Nephron progenitor cell (in vitro differentiated cells): ENCODE data around the gene TRIB2.
A peak's percentile ranks its signal among the peaks of the same experiment; 100 is the strongest.

Experiments used
- DNase-seq: peaks from one replicate; pipeline ENCODE4 v3.0.0; 2021
- H3K27ac Mint-ChIP-seq: 2 replicates; pipeline ENCODE4 v1.8.0; 2021; ENCODE audit warnings: mild to moderate bottlenecking, moderate library complexity, mixed read lengths
- H3K27me3 Mint-ChIP-seq: 2 replicates; pipeline ENCODE4 v1.8.0; 2021; ENCODE audit warnings: mild to moderate bottlenecking, low read depth, mixed read lengths; ENCODE audit not compliant: poor library complexity
- H3K36me3 Mint-ChIP-seq: 2 replicates; pipeline ENCODE4 v1.8.0; 2021; ENCODE audit warnings: low read depth, mixed read lengths
- H3K4me1 Mint-ChIP-seq: 2 replicates; pipeline ENCODE4 v1.8.0; 2021; ENCODE audit warnings: mixed read lengths
- H3K4me3 Mint-ChIP-seq: 2 replicates; pipeline ENCODE4 v1.8.0; 2021; ENCODE audit warnings: mild to moderate bottlenecking, moderate library complexity, mixed read lengths
- H3K9me3 Mint-ChIP-seq: 2 replicates; pipeline ENCODE4 v1.8.0; 2021; ENCODE audit warnings: mild to moderate bottlenecking, moderate library complexity, mixed read lengths
- TF ChIP-seq, protein P1 (sequence below): fragments of 200-600 bp; sonication (generic); IDR thresholded peaks from 2 replicates; pipeline ENCODE4 v1.5.0; 2021; ENCODE audit warnings: antibody characterized with exemption

Gene TRIB2

GRCh38 chr2:12742891-12743290 is 26.2 kb downstream of the TRIB2 start:
- H3K4me1 Mint-ChIP-seq, result no peaks in the 10 kb centered on the region
- H3K36me3 Mint-ChIP-seq, result peaks cover 52% of the 10 kb centered on the region
- H3K4me3 Mint-ChIP-seq, result no peak overlapping the region
- no peaks in the 10 kb centered on the region for H3K27me3 Mint-ChIP-seq
- DNase-seq, result no peak
- TF ChIP-seq, protein P1, sequence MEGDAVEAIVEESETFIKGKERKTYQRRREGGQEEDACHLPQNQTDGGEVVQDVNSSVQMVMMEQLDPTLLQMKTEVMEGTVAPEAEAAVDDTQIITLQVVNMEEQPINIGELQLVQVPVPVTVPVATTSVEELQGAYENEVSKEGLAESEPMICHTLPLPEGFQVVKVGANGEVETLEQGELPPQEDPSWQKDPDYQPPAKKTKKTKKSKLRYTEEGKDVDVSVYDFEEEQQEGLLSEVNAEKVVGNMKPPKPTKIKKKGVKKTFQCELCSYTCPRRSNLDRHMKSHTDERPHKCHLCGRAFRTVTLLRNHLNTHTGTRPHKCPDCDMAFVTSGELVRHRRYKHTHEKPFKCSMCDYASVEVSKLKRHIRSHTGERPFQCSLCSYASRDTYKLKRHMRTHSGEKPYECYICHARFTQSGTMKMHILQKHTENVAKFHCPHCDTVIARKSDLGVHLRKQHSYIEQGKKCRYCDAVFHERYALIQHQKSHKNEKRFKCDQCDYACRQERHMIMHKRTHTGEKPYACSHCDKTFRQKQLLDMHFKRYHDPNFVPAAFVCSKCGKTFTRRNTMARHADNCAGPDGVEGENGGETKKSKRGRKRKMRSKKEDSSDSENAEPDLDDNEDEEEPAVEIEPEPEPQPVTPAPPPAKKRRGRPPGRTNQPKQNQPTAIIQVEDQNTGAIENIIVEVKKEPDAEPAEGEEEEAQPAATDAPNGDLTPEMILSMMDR, result no peak
- H3K27ac Mint-ChIP-seq, result peak overlapping the region; percentile 82
- H3K9me3 Mint-ChIP-seq, result peaks cover 4% of the 10 kb centered on the region

- Mint-ChIP-seq H3K4me1 (peaks cover 15% of the 10 kb centered on the region), H3K4me3 (no peak overlapping the region), H3K27me3 (no peaks in the 10 kb centered on the region), H3K9me3 (peaks cover 11% of the 10 kb centered on the region), H3K36me3 (no peaks in the 10 kb centered on the region), H3K27ac (no peak overlapping the region)
- TF ChIP-seq, protein P1, result no peak
- DNase-seq, result no peak
Measured at GRCh38 chr2:12750166-12750905, 33.6 kb downstream of the TRIB2 start.

DNA sequence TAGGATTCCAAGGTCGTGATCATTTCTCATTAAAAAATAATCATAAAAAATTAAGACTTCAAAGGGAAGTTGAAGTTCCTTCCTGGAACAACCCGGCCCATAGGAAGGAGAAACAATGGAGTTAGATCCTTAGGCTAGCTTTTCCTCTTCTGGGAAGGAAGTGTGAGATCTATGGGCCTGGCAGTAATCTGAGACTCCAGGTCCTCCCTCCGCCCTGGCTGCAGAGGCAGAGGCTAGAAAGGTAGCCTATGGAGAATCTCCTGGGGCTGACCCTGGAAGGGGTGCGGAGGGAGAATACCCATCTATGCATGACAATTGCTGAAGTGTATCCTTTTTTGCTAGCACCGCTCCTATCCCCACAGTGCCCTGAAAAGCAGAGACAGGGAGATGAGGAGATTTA is 37.9 kb downstream of the TRIB2 start:
- Mint-ChIP-seq H3K9me3 (no peaks in the 10 kb centered on the region), H3K36me3 (no peaks in the 10 kb centered on the region), H3K4me1 (peaks cover 30% of the 10 kb centered on the region), H3K4me3 (no peak overlapping the region), H3K27ac (no peak overlapping the region), H3K27me3 (no peaks in the 10 kb centered on the region)
- TF ChIP-seq, protein P1, result no peak
- DNase-seq, result peak; percentile 31

DNA sequence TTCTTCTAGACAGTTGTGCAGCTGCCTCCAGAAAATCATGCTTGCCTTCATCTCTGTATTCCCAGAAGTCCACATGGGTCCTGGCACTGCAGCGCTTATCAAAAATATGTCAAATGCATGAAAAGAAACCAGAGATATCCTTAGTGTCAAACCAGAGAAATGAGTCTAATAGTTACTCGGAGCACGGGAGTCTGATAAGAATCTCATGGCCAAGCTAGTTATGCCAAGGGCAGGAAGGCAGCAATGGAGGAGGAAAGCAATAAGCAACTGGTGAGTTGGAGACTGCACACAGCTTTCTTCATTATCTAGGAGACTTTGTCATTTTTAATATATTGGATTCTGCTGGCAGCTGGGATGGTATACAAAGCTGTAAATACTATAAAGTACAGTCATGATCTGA is 38.6 kb downstream of the TRIB2 start:
- no peak overlapping the region for H3K4me3 Mint-ChIP-seq
- TF ChIP-seq, protein P1, result no peak
- H3K36me3 Mint-ChIP-seq, result no peaks in the 10 kb centered on the region

DNA sequence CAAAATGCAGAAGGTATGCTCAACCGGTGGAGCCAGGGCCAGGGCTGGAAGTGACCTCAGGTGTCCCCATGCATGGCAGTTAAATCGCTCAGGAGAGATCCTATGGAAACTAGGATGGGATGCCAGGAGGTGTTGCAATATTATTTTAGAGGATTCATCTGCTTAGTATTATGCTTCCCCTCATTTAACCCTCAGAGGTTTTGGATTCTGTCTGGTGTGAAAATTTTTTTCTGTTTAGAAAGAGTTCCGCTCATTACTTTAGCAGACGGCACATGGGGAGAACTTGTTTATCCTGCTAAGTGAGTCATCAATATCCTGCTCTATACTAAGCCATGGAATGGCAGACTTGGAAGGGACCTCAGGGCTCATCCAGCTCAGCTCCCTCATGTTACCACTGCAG is 42.5 kb downstream of the TRIB2 start:
- no peaks in the 10 kb centered on the region for H3K36me3 Mint-ChIP-seq
- peaks cover 4% of the 10 kb centered on the region for H3K27me3 Mint-ChIP-seq
- H3K27ac Mint-ChIP-seq, result no peak overlapping the region
- TF ChIP-seq, protein P1, result no peak
- H3K9me3 Mint-ChIP-seq, result no peaks in the 10 kb centered on the region
- H3K4me3 Mint-ChIP-seq, result no peak overlapping the region
- no peak for DNase-seq
- peaks cover 26% of the 10 kb centered on the region for H3K4me1 Mint-ChIP-seq

More for the DNA sequence above, 38.6 kb downstream of the TRIB2 start:
- Mint-ChIP-seq H3K27me3 (no peaks in the 10 kb centered on the region), H3K9me3 (no peaks in the 10 kb centered on the region), H3K4me1 (peaks cover 30% of the 10 kb centered on the region), H3K27ac (no peak overlapping the region)
- no peak for DNase-seq

- Mint-ChIP-seq H3K9me3 (no peaks in the 10 kb centered on the region), H3K27ac (no peak overlapping the region), H3K27me3 (peaks cover 4% of the 10 kb centered on the region), H3K4me3 (no peak overlapping the region), H3K4me1 (peaks cover 9% of the 10 kb centered on the region), H3K36me3 (no peaks in the 10 kb centered on the region)
- TF ChIP-seq, protein P1, result no peak
- no peak for DNase-seq
Measured at GRCh38 chr2:12761104-12761503, 44.4 kb downstream of the TRIB2 start.
